ENCODE measurements around the gene MAST4.

- TF ChIP-seq CTCF (IDR thresholded peaks at IDR 0.05) (no peak), POLR2A (IDR thresholded peaks at IDR 0.05) (no peak)
Measured at GRCh38 chr5:67050125-67050524, 453.9 kb downstream of the MAST4 start.

All from uterus (tissue), 2 donors.